GM19239 (cell line): Measurements from ENCODE around the gene NAIF1.

Experiments used
- DNase-seq: peaks from one replicate; pipeline ENCODE4 v3.0.0; 2011; ENCODE audit warnings: low spot score; ENCODE audit not compliant: insufficient read length
- FAIRE-seq: peaks from 2 replicates; lab custom pipeline; 2011; peaks lifted over from hg19 to GRCh38; lab: Jason Lieb, UNC

The NAIF1 gene

DNA sequence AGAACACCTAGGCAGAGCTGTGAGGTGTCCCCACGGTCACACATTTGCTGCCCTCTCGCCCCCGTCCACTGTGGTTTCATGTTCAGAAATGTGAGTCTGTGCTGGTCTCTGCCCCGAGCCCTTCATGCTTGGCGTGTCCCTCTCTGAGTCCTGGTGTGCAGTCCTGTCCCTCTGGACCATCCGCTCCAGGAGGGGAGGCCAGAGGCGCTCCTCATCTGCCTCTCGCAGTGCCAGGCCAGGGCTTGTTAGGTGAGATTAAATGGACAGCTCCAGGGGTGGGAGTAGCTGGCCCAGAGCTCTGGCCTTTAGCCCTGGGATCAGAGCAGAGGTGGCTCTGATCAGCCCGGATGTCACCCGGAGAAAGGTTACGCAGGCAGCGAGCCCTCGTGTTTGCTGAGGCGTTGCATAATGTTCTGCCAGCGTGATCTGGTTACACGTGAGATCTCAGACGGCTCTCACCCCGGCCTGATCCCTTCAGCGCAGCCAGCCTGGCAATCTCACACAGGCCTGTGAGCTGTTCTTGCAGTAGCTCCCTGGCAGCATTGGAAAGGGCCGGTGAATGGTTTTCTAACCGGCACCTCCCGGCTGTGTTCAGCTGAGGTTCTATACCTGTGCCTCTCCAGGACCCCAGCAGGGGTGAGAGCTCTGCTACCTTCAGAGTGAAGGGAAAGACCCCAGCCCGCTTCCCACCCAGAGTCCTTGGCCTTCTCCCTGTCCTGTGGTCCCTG is 35.9 kb upstream of the NAIF1 start:
- no peak for DNase-seq
- no peak for FAIRE-seq

DNA sequence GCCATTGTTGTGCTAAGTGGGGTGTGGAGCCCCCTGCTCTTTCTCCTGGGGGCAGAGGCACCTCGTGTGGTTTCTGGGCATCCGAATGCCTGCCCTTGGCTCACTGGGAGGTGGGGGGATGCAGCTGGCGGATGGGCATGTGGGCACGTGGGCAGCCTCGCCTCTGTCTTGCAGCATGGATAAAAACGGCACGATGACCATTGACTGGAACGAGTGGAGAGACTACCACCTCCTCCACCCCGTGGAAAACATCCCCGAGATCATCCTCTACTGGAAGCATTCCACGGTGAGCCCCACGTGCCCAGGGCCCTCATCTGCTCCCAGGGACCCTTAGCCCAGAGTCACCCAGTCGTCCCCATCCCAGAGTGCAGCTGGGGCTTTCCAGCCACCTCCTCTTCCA is 35.1 kb upstream of the NAIF1 start:
- DNase-seq (no peak), FAIRE-seq (no peak)

DNA sequence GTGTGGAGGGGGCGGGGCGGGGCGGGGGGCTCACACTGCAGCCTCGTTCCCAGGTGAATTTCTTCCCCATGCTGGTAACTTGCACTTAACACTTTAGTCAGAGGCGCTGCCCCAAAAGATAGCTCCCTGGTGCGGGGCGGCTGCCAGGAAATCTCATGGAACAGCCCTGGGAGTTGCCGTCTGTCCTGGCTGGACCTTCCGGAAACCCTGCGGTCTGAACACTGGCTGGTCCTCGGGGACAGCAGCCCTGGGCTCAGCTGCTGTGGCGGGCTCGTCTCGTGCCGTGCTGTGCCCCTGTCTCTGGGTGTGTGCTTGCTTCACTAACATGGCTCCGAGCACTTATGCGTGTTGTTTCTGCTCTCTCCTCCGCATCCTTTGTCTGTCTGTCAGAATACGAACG is 34.6 kb upstream of the NAIF1 start:
- no peak for DNase-seq
- no peak for FAIRE-seq

DNA sequence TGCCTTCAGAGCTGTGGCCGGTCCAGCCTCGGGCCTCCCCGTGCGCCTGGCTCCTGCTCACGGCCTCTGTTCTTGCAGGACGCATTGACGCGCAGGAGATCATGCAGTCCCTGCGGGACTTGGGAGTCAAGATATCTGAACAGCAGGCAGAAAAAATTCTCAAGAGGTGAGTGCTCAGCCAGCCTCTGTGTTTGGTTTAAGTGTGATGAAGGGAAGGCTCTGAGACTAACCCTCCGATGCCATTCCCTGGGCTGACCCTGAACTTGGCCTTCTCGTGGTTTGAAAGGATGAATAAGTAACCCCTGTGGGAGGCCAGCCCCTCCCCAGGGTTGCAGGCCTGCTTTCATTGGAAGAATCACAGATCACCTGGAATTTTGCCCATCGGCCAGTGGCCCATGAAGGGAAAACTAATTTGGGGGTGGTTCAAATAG is 34.1 kb upstream of the NAIF1 start:
- DNase-seq (no peak), FAIRE-seq (no peak)

DNA sequence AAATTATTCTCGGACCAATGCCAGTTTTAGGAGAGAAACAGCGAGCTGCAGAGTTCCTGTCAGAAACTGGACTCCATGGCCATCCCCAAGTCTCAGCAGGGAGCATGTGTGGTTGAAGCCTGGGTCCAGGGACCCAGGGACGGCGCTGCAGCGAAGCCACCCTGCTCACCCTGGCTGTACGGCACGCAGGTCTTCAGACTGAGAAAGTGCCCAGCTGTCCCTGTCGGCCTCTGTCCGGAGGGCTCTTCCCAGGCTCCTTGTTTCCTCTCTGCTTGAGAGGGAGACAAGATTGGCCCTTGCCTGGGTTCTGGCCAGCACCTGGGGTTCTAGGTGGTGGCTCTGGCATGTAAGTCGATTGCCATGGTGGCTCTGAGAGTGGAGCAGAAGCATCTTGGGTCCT is 33.5 kb upstream of the NAIF1 start:
- DNase-seq (no peak), FAIRE-seq (no peak)

DNA sequence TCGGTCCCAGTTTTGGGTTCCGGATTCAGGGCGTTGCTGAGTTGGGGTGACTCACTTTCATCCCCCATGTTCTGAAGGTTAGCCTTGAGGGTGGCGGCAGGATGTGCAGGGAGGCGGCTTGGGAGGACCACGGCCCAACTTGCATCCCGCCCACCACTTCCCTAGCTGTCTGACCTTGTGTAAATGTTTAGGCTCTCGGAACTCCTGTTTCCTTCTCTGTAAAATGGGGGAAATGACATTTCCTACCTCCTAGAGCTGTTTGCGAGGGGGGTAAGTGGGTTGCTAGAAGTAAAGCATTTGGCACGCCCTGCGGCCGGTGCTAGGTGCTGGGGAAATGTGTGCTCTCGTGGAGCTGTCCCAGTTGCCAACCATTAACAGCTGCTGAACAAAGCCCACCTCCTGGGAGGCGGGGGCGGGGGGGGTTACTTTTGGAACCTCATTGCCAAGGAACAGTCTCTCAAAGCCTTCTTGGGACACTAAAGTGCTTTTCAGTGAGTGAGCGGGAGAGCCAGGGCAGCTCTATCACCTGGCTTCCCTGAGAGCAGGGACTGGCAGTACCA is 32.9 kb upstream of the NAIF1 start:
- DNase-seq (no peak), FAIRE-seq (no peak)

DNA sequence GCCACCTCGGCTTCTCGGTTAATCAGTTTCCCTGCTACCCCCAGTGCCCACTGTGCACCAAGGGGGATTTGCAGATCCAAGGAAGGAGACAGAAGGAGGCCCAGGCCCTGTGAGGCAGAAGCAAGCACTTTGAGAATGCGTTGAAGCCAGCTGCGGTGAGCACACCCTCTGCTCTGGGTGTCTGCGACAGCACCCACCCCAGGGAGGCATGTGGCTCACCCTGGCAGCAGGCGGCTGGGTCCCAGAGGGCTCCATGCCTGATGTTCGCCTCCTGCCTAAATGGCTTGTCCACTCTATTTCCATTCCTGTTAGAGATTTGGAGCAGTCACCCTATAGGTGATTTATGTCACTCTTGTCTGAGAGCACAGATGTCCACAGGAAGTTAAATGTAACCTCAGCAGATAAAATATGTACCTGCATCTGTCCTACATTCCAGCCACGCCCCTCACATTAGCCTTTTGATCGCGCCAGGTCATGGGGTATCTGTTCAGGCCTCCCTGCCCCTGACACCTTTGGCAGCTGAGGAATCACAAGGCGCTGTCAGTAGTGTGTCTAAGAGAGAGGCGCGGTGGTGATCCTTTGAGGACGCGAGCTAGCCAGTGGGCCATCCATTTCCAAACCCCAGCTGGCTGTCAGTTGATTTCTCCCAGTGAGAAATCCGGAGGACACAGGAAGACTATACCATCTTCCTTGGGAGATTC is 32.3 kb upstream of the NAIF1 start:
- DNase-seq: no peak

DNA sequence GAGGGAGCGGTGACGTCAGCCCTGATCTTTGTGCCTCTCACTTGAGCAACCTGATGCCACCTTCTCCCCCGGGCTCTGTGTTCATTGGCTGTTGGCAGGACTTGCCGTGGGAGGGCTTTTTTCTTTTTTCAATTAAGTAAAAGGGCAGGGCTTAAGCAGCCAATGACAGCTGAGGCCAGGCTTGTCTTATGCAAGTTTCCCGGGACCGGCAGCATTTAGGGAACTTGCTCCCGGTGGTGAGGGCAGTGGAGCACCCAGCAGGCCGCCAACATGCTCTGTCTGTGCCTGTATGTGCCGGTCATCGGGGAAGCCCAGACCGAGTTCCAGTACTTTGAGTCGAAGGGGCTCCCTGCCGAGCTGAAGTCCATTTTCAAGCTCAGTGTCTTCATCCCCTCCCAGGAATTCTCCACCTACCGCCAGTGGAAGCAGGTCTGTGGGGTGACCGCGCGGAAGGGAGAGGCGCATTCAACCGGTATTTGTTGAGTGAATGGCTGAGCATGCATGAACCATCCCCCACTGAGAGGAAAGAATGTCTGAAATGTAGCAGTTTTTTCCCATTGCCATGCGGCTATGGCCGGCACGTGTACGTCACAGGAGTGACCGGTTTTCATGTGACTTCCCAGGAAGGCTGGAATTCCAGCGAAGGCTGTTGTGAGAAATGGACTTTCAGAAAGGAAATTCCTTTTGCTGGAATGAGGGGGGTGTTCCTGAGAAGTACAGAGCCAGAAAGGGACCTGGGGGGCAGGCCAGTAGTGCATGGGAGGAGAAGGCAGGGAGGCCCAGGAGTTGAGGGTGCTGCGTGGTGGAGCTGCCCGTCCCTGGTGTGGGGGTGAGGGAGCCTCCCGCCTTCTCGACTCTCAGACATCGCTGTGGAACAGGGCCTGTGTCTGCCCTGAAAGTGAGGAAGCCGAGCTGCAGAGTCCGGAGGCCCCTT is 31.4 kb upstream of the NAIF1 start:
- no peak for FAIRE-seq
- no peak for DNase-seq

More for the DNA sequence above, 32.3 kb upstream of the NAIF1 start:
- no peak for FAIRE-seq

DNA sequence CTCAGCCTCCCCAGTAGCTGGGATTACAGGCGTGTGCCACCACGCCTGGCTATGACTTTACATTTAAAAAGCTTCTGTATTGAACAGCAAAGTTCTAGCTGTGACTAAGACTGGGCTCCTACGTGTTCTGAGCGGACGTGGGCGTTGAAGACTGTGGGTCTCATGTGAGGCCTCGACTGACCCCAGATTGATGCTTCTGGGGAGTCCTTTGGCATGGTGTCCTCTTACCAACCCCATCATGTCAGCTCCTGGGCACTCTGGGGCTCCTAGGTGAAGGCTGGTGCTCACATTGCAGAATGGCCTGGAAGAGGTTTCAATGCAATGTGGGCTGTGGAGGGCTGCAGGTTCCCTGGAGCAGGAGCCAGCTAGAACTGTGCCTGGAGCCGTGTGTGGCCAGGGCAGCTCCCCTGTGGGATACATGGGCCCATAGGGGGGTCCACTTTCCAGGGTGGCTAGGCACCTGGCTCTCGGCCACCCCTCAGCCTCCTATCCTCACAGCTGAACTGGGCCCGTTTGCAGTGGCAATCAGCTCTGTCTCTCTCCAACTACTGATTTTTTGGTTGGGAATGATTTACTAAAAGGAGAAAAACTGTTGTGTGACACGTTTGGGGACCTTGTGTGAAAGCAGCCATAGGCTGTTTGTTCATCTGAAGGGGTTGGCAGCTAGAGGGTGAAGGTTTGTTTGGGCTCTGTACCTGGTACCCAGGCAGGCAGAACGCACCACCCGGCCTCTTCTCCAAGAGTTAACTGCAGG is 30.6 kb upstream of the NAIF1 start:
- FAIRE-seq (no peak), DNase-seq (no peak)

DNA sequence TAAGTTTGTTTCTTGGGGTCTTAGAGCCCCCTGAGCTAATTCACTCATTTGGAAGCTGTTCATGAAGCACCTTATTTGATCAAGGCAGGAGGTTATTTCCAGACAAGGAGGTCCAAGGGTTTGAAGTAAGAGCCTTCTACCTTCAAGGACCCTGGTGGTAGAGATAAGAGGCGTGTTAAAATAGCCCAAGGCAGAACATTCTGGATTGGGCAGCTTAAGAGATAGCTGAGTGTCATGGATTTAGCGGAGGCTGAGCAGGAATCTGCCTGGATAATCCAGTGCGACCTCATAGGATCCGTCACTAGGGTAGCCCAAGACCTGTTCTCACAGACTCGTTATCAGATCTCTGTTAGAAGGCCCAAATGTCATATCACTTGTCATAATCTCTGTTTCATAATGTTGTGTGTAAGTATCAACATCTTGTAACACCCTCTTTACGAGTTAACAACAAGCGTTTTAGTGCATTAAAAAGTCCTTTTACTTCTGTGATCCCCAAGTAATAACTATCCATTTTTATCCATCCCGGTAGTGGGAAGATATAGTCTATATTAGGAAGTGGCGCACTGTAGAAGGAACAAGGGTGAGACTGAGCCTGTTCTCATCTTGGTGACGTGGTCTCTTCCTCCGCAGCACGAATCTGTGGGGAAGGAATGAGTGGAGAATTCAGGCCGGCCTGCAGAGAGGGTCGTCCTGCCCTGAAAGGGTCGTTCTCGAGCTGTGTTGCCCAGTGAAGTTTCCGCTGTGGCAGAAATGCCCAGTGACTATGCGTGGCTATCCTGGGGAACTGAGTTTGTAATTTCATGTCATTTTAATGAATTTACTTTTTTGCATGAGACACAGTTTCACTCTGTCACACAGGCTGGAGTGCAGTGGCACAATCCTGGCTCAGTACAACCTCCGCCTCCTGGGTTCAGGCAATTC is 29.8 kb upstream of the NAIF1 start:
- FAIRE-seq: no peak
- no peak for DNase-seq

DNA sequence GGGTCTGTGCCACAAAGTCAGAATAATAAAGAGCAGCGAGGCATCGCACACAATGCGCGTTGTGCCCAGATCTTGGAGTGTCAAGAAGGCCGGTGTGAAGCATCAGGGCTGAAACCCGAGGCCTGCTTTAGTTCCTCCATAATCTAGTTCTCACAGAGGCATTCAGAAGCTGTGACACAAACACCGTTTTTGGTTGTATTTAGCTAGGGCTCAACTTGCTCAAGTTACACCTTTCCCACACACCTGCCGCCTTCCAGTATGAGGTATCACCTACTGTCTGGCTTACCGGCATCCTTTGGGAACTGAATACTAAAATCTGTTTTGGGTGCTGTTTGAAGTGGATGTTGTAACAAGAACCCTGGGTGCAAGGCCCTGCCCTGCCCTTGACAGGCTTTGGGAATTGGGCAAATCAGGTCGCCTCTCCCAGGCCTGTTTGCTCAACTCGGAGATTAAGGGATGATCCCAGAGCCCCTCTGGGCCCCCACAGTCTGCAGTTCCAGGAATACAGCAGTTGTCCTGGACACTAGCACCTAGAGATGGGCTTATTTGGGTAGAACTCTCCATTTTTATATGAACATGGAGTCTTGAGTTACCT is 27.9 kb upstream of the NAIF1 start:
- FAIRE-seq: no peak
- no peak for DNase-seq

DNA sequence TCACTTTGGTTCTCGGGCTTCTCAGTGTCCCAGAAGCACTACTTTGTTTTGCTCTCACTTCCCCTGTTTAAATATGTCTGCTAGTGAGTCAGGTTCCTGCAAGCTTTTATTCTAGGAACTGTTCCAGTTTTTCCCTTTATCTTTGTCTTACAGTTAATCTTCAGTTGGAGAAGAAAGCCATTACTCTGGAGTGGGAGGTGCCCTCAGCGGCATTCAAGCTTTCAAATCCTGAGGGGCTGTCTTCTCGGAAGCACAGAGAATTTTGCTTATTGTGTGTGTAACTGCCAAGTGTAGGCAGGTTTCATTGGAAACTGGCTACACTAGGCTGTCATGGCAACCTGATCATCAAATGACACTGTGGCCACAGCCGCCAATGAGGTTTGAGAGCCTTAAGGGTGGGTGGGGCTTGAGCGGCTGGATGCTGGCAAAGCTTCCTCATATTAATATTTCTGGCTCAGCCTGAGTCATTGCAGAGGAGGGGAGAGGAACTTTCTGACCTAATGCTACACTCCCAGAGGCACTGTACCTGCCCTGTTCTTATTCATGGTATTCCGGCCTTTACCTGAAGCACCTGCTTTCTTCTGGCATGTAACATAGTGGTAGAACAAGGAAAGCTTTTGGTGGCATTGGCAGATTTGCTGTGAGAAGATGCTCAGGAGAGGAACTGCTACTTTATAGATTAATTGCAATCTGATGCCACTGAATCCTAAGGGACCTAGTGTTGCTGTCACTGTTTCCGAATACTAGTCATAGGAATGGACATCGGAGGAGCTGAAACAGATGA is 27.2 kb upstream of the NAIF1 start:
- FAIRE-seq: peak; percentile 4
- peak; percentile 85 for DNase-seq

DNA sequence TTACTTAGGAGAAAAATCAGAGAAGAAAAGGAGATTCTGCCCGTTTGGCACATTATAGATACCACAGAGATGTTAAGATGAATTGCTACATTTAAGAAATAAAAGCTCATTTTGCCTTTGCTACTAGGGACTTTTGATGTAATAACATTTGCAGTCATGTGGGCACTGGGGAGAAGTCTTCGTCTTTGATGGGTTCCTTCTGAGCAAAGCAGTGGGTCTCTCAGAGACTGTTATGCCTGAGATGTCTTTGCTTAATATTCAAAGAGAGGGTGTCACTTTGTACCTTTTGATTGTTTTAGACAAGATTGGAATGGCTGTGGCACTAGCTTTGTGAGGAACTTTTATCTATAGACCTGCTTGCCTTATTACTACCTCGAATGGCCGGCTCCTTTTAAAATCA is 25.9 kb upstream of the NAIF1 start:
- DNase-seq: no peak
- no peak for FAIRE-seq

DNA sequence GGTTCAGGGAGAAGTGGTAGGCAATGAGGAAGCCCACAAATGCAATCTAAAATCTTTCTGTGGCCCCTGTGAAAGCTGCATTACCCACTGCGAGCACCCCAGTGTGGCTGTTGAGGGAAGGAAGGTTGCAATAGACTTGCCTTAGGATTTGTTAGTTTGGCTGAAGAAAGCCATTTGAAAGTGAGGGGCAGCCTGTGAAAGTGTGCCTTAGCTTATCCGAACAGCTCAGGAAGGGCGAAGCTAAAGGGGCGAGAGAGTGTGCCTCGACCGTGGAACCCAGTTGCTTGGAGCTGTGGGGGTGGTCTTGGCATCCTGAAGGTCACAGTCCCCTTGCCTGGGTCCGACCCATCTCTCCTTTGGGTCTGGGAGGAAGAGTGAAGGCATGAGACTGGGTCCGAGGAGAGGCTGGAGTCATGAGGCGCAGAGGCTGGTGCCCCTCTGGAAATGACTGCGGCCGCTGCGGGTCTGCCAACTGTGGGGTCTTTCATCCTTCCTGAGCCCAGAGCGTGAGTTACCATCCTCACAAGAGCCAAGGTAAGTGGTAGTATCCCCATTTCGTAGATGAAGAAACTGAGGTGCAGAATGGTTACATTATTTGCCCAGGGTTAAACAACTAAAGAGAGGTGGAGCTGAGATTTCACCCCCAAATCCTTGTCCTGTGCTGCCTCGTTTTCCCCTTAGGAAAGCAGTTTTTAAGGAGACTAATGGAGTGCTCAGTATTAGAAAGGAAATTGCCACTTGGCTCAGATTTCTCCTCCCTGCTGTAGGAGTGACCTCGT is 25.3 kb upstream of the NAIF1 start:
- FAIRE-seq: no peak

DNA sequence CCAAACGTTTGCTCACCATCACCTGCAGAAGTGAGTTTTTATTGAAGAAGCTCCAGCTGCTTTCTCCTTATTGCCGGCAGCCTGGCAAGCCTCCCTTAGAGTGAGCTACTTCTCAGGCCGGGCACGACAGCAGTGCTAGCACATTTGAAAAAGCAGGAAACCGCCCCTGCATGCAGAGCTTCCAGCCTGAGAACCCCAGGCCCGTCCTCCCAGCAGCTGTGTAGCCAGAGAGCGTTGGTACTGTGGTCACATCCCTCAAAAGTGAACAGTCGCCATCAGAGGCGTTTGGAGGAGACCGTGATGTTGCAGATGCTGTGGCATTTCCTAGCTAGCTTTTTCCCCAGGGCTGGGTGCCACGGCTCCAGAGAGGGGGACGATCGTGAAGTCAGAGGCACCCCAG is 24.5 kb upstream of the NAIF1 start:
- no peak for DNase-seq
- no peak for FAIRE-seq

More for the DNA sequence above, 25.3 kb upstream of the NAIF1 start:
- no peak for DNase-seq

DNA sequence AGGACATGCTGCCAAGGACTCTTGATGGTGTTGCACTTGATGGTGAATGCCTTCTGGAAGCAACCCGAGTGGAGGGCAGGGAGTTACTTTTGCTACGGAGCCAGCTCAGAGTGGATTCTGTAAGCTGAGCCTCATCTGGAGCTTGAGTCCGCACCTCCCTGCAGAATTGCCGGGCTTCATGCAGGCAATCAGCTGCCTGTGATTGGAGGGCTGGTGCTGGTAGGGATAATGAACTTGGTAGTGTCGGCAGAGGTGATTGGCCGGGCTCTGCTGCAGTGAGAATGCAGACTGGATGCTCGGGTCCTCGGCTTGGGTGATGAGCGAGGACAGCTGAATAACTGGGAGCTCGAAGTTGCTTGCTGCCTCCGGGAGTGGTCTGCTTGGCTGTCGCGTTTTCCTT is 24.0 kb upstream of the NAIF1 start:
- FAIRE-seq (no peak), DNase-seq (no peak)

DNA sequence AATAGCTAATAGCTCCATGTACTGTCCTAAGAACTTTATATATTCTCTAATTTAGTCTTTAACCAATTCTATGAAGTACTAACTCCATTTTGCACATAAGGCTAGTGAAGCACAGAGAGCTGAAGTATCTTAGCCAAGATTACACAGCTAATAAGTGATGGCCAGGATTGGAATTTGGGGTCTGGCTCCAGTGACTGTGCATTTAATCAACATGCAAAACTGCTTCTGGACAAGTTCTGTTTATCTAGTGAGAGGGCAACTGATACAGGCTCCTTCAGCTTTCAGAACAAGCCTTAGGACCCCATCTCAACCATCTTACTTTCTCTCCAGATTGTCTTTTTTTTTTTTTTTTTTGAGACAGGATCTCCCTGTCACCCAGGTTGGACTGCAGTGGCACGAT is 22.2 kb upstream of the NAIF1 start:
- no peak for DNase-seq
- FAIRE-seq: no peak
